NCI-H2107 treated with DMSO at 0.1 percent for 48 hours (cell line): Measurements from ENCODE around the gene ADAMTS2.

Experiments
- DNase-seq: peaks from one replicate; lab custom pipeline; 2025; ENCODE audit not compliant: unreplicated experiment; lab: John Stamatoyannopoulos, UW

ADAMTS2 gene

GRCh38 chr5:179183481-179183880, 161.8 kb downstream of the ADAMTS2 start:
- DNase-seq, result no peak

GRCh38 chr5:179182601-179183000, 162.7 kb downstream of the ADAMTS2 start:
- DNase-seq, result no peak

GRCh38 chr5:179181988-179182387, 163.3 kb downstream of the ADAMTS2 start:
- DNase-seq, result no peak

- DNase-seq, result no peak
Observed at GRCh38 chr5:179180921-179181645, 164.2 kb downstream of the ADAMTS2 start.

- DNase-seq, result no peak
Observed at GRCh38 chr5:179180061-179180610, 165.1 kb downstream of the ADAMTS2 start.

- no peak for DNase-seq
Observed at GRCh38 chr5:179177711-179178575, 167.3 kb downstream of the ADAMTS2 start.

- no peak for DNase-seq
Observed at GRCh38 chr5:179176571-179177230, 168.6 kb downstream of the ADAMTS2 start.

GRCh38 chr5:179176166-179176565, 169.1 kb downstream of the ADAMTS2 start:
- DNase-seq, result no peak

GRCh38 chr5:179171816-179172745, 173.2 kb downstream of the ADAMTS2 start:
- no peak for DNase-seq

- no peak for DNase-seq
Observed at GRCh38 chr5:179171251-179171815, 173.9 kb downstream of the ADAMTS2 start.

- no peak for DNase-seq
Observed at GRCh38 chr5:179170606-179171005, 174.7 kb downstream of the ADAMTS2 start.

GRCh38 chr5:179169836-179170235, 175.4 kb downstream of the ADAMTS2 start:
- DNase-seq, result no peak

GRCh38 chr5:179168664-179169063, 176.6 kb downstream of the ADAMTS2 start:
- no peak for DNase-seq

GRCh38 chr5:179167871-179168451, 177.3 kb downstream of the ADAMTS2 start:
- no peak for DNase-seq

GRCh38 chr5:179166886-179167841, 178.1 kb downstream of the ADAMTS2 start:
- DNase-seq, result no peak

GRCh38 chr5:179166171-179166885, 178.9 kb downstream of the ADAMTS2 start:
- DNase-seq, result no peak

- no peak for DNase-seq
Observed at GRCh38 chr5:179165421-179166170, 179.7 kb downstream of the ADAMTS2 start.
